GM23338 (cell line): ENCODE measurements around the gene SRSF3. TPM values are rescaled to one million over a fixed set of nuclear protein-coding genes. Genes with fewer than 3 reads are reported as not detected.

Experiments used
- CREB1 ChIP-seq: fragments of 250-450 bp; sonication (Bioruptor Pico); IDR thresholded peaks from 2 replicates; pipeline ENCODE4 v1.5.0; 2020; ENCODE audit warnings: low read depth, mild to moderate bottlenecking, moderate library complexity
- ETS1 ChIP-seq: IDR thresholded peaks from 2 replicates; pipeline ENCODE4 v1.6.1; 2016; ENCODE audit warnings: antibody characterized with exemption
- EZH2 ChIP-seq: fragments of 200-600 bp; sonication (generic); IDR thresholded peaks from one replicate; pipeline ENCODE4 v1.8.0; 2017; ENCODE audit warnings: antibody characterized with exemption, mild to moderate bottlenecking, low read depth; ENCODE audit not compliant: unreplicated experiment
- NANOG ChIP-seq: IDR thresholded peaks from 2 replicates; pipeline ENCODE4 v1.6.1; 2016; ENCODE audit warnings: antibody characterized with exemption, borderline replicate concordance
- POLR2AphosphoS5 ChIP-seq: IDR thresholded peaks from 2 replicates; pipeline ENCODE4 v1.6.1; 2016; ENCODE audit warnings: antibody characterized with exemption, low read depth
- REST ChIP-seq: IDR thresholded peaks from one replicate; pipeline ENCODE4 v1.6.1; 2018; ENCODE audit warnings: antibody characterized with exemption; ENCODE audit not compliant: unreplicated experiment
- STAT1 ChIP-seq: IDR thresholded peaks from one replicate; pipeline ENCODE4 v1.6.1; 2016; ENCODE audit warnings: antibody characterized with exemption; ENCODE audit not compliant: unreplicated experiment
- ZNF114 ChIP-seq: fragments of 250-450 bp; sonication (Bioruptor Pico); IDR thresholded peaks from 2 replicates; pipeline ENCODE4 v1.5.0; 2020; ENCODE audit warnings: mild to moderate bottlenecking, moderate library complexity
- ZNF331 ChIP-seq: fragments of 250-450 bp; sonication (Bioruptor Pico); IDR thresholded peaks from 2 replicates; pipeline ENCODE4 v1.5.0; 2020; ENCODE audit warnings: low read depth, mild to moderate bottlenecking, moderate library complexity
- ZNF462 ChIP-seq: fragments of 250-450 bp; sonication (Bioruptor Pico); IDR thresholded peaks from 2 replicates; pipeline ENCODE4 v1.5.0; 2020; ENCODE audit warnings: mild to moderate bottlenecking, moderate library complexity
- polyA plus RNA-seq: library from polyadenylated mRNA; unstranded; fragments of >200 nt; fragmentation: Nextera tagmentation; extraction: Ambion mirVana; gene quantifications from 2 replicates; pipeline ENCODE4 v1.2.1, GENCODE V29; 2016
- total RNA-seq: library from RNA; depleted of rRNA; stranded (reverse); fragments of >200 nt; shearing (Covaris generic); gene quantifications from 2 replicates; pipeline ENCODE4 v1.2.3, GENCODE V29; 2014

Gene SRSF3
- total and polyA plus RNA-seq, 2 experiments from 2014 or later: 436 to 655 TPM

GRCh38 chr6:36590237-36590636 lies 3.9 kb upstream of the SRSF3 start (continued):
- TF ChIP-seq ZNF462 (CRISPR knock-in tag) (no peak), ZNF114 (no peak), EZH2 (no peak), POLR2AphosphoS5 (no peak), ETS1 (no peak), NANOG (no peak), REST (no peak), ZNF331 (CRISPR knock-in tag) (no peak), CREB1 (CRISPR knock-in tag) (no peak), STAT1 (no peak)
